Body of pancreas (tissue), 4 donors: Measurements from ENCODE around the gene TNFSF10.

Source experiments
- CTCF ChIP-seq, 7 experiments: fragments of 450-650 bp in 4 of 7; fragments of 200-600 bp in 3 of 7; sonication (generic) in 3 of 7; IDR thresholded peaks; one replicate each; pipeline ENCODE4 v1.5.1; 2016 to 2019; ENCODE audit warnings: antibody characterized with exemption in 7 of 7
- POLR2A ChIP-seq, 3 donors: fragments of 450-650 bp; IDR thresholded peaks; one replicate each; pipeline ENCODE4 v1.6.1; 2016; ENCODE audit warnings: antibody characterized with exemption in 3 of 3, mild to moderate bottlenecking in 2 of 3

DNA sequence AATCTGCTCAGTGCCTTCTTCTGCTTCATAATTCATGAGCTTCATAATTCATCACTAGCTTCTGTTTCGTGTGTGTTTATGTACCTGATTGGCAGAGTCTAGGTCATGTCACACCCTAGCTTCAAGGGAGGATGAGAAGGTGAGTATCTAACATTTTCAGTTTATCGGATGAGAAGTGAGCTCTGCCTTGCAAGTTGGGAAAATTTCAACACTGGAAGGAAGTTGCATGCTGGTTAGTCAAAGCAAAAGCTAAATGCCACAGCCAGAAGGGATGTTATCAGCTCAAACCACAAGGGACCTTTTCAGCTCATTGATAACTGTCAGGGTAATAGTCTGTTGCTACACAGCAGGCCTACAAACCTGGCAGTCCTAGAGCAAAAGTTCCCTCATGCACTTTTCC, 7.3 kb upstream of the TNFSF10 start:
- TF ChIP-seq CTCF (IDR thresholded peaks at IDR 0.05): no peak
- no peak for TF ChIP-seq POLR2A (IDR thresholded peaks at IDR 0.05)
